HFFc6 (cell line): ENCODE results near the gene TAF4B. TPM values are rescaled to one million over a fixed set of nuclear protein-coding genes. Genes with fewer than 3 reads are reported as not detected.
A peak's percentile ranks its signal among the peaks of the same experiment; 100 is the strongest.

Experiments used
- DNase-seq: peaks from one replicate; pipeline ENCODE4 v3.0.0-alpha.2; 2018
- H3K27ac Mint-ChIP-seq: 2 replicates; pipeline ENCODE4 v1.8.0; 2020; ENCODE audit warnings: mild to moderate bottlenecking, mixed read lengths
- H3K27me3 Mint-ChIP-seq: 2 replicates; pipeline ENCODE4 v1.8.0; 2021; ENCODE audit warnings: mild to moderate bottlenecking, moderate library complexity, mixed read lengths; ENCODE audit not compliant: insufficient read depth
- H3K36me3 Mint-ChIP-seq: 2 replicates; pipeline ENCODE4 v1.8.0; 2021; ENCODE audit warnings: low read depth, mixed read lengths
- H3K4me1 Mint-ChIP-seq: 2 replicates; pipeline ENCODE4 v1.8.0; 2020; ENCODE audit warnings: low read depth, mixed read lengths
- H3K4me3 Mint-ChIP-seq: 2 replicates; pipeline ENCODE4 v1.8.0; 2020; ENCODE audit warnings: mild to moderate bottlenecking, moderate library complexity, mixed read lengths
- H3K9me3 Mint-ChIP-seq: 2 replicates; pipeline ENCODE4 v1.8.0; 2020; ENCODE audit warnings: mild to moderate bottlenecking, mixed read lengths
- long read RNA-seq: library from polyadenylated mRNA; unstranded; transcript quantifications from one replicate; pipeline ENCODE4 v2.0.0, GENCODE V29; 2019
- total RNA-seq, 6 experiments: library from RNA; stranded (reverse); fragmentation: NEBNext Ultra II Directional; extraction: Animal tissue kit (Norgen Biotek cat#: 25700); gene quantifications; 2 replicates in 1 of 6; 3 replicates in 5 of 6; pipeline ENCODE4 v1.2.3, GENCODE V29; 2021
- TF ChIP-seq, protein P1 (sequence below): fragments of 200-600 bp; sonication (generic); IDR thresholded peaks from 2 replicates; pipeline ENCODE4 v1.5.0; 2021; ENCODE audit warnings: antibody characterized with exemption, mild to moderate bottlenecking

Gene TAF4B, protein sequence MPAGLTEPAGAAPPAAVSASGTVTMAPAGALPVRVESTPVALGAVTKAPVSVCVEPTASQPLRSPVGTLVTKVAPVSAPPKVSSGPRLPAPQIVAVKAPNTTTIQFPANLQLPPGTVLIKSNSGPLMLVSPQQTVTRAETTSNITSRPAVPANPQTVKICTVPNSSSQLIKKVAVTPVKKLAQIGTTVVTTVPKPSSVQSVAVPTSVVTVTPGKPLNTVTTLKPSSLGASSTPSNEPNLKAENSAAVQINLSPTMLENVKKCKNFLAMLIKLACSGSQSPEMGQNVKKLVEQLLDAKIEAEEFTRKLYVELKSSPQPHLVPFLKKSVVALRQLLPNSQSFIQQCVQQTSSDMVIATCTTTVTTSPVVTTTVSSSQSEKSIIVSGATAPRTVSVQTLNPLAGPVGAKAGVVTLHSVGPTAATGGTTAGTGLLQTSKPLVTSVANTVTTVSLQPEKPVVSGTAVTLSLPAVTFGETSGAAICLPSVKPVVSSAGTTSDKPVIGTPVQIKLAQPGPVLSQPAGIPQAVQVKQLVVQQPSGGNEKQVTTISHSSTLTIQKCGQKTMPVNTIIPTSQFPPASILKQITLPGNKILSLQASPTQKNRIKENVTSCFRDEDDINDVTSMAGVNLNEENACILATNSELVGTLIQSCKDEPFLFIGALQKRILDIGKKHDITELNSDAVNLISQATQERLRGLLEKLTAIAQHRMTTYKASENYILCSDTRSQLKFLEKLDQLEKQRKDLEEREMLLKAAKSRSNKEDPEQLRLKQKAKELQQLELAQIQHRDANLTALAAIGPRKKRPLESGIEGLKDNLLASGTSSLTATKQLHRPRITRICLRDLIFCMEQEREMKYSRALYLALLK
- total RNA-seq, result 1 to 10 TPM in 5 of 6 experiments, under 1 TPM in 1; 0.94 to 2.2 (median 1.3) TPM
- long read RNA-seq, partial matches to known transcripts, result 0 of 2 reads
- long read RNA-seq, other reads (novel, unspliced or antisense), result 2 of 2 reads

DNA sequence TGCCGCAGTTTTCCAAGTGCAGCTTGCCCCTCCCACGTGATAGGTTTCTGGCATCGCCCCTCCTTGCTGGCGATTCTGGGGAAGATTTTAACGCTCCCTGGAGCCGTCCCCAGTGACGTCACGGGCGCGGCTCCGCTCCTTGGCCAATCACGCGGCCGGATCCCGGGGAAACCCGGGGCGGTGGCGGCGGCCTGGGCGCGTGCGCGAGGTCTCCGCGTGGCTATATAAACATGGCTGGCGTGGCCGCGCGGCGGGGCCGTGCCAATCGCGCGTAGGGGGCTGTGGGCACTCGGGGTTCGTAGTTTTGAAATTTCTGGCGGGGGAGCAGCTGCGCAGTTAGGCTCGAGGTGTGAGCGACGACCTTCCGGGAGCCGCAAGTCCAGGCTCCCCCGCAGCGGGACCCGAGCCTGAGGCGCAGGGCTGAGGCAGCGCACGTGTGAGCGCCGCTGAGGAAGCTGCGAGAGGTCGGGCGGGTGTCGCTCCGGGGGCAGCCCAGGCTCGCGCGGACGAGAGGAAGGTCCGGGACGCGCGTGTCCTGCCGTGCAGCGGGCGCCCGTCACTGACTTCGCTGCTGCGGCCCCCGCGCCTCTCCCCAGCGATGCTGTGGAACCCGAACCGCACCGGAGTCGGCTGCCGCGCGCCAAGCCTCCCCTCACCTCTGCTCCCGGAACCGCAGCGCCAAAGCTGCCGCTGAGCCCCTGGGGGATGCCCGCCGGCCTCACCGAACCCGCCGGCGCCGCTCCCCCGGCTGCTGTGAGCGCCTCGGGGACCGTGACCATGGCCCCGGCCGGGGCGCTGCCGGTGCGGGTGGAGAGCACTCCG lies at the start of gene TAF4B:
TAF4B (plus strand) TSS at position 217 of the 822 bp plus-strand sequence; CDS start at position 706, 489 bp downstream.
- peak; percentile 86 for DNase-seq
- Mint-ChIP-seq H3K27me3 (peaks cover 3% of the 10 kb centered on the region), H3K4me1 (peaks cover 15% of the 10 kb centered on the region; the same call in 1 of the 2 replicates), H3K9me3 (no peaks in the 10 kb centered on the region), H3K4me3 (peak within 1 kb of the TSS; percentile 93), H3K27ac (peak within 1 kb of the TSS; percentile 86), H3K36me3 (no peaks in the 10 kb centered on the region)
- TF ChIP-seq, protein P1, sequence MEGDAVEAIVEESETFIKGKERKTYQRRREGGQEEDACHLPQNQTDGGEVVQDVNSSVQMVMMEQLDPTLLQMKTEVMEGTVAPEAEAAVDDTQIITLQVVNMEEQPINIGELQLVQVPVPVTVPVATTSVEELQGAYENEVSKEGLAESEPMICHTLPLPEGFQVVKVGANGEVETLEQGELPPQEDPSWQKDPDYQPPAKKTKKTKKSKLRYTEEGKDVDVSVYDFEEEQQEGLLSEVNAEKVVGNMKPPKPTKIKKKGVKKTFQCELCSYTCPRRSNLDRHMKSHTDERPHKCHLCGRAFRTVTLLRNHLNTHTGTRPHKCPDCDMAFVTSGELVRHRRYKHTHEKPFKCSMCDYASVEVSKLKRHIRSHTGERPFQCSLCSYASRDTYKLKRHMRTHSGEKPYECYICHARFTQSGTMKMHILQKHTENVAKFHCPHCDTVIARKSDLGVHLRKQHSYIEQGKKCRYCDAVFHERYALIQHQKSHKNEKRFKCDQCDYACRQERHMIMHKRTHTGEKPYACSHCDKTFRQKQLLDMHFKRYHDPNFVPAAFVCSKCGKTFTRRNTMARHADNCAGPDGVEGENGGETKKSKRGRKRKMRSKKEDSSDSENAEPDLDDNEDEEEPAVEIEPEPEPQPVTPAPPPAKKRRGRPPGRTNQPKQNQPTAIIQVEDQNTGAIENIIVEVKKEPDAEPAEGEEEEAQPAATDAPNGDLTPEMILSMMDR, result no peak

DNA sequence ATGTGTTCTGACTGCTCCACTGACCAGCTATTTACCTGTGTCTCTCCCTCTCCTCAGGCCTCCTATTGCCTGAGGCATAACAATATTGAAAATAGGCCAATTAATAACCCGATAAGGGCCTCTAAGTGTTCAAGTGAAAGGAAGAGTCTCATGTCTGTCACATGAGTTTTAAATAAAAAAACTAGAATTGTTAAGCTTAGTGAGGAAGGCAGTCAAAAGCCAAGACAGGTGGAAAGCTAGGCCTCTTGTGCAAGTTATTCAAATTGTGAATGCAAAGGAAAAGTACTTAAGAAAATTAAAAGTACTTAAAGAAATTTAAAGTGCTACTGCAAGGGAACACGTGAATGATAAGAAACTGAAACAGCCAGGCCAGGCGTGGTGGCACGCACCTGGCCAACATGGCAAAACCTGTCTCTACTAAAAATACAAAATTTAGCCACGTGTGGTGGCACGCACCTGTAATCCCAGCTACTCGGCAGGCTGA lies 44.9 kb upstream of the TAF4B start:
- TF ChIP-seq, protein P1, result no peak
- no peaks in the 10 kb centered on the region for H3K27me3 Mint-ChIP-seq
- H3K4me1 Mint-ChIP-seq, result no peaks in the 10 kb centered on the region
- H3K9me3 Mint-ChIP-seq, result no peaks in the 10 kb centered on the region
- no peak overlapping the region for H3K27ac Mint-ChIP-seq
- no peaks in the 10 kb centered on the region for H3K36me3 Mint-ChIP-seq
- no peak for DNase-seq
- H3K4me3 Mint-ChIP-seq, result no peak overlapping the region

GRCh38 chr18:26183395-26184112 lies 42.7 kb upstream of the TAF4B start:
- Mint-ChIP-seq H3K27me3 (no peaks in the 10 kb centered on the region), H3K9me3 (no peaks in the 10 kb centered on the region), H3K4me1 (no peaks in the 10 kb centered on the region), H3K4me3 (no peak overlapping the region), H3K36me3 (no peaks in the 10 kb centered on the region), H3K27ac (no peak overlapping the region)
- TF ChIP-seq, protein P1, result no peak
- DNase-seq, result no peak

- Mint-ChIP-seq H3K4me3 (no peak overlapping the region), H3K27me3 (no peaks in the 10 kb centered on the region), H3K36me3 (no peaks in the 10 kb centered on the region), H3K27ac (no peak overlapping the region), H3K9me3 (no peaks in the 10 kb centered on the region), H3K4me1 (no peaks in the 10 kb centered on the region)
- TF ChIP-seq, protein P1, result peak; percentile 54
- DNase-seq, result no peak
Measured at GRCh38 chr18:26185267-26185666, 41.0 kb upstream of the TAF4B start.
